HCT116 (cell line): Measurements from ENCODE around the gene XYLT1. TPM values are rescaled to one million over a fixed set of nuclear protein-coding genes. Genes with fewer than 3 reads are reported as not detected.

Experiments
- ATAC-seq: fragments of 200-7000 bp; cut with Tn5 transposase; 2 replicates; pipeline ENCODE4 v1.9.1; 2020; ENCODE audit warnings: mild to moderate bottlenecking, moderate library complexity
- BruUV-seq: library from RNA; stranded (reverse); fragments of 400-500 nt; replicated peaks from 2 replicates; lab custom pipeline; 2021; lab: Mats Ljungman, UMichigan
- CTCF ChIA-PET: fragments of 300-600 bp; sonication (Branson Sonifier 250); formaldehyde crosslinking; loops from one replicate; lab custom pipeline; 2021; ENCODE audit warnings: antibody characterized with exemption; lab: Charles Lee
- POLR2A ChIA-PET: fragments of 300-600, 350-600 bp; sonication (Branson Sonifier 250); formaldehyde crosslinking; loops from one replicate; lab custom pipeline; 2021; ENCODE audit warnings: antibody characterized with exemption; lab: Charles Lee
- RAD21 ChIA-PET, 2 experiments: fragments of 300-600 bp; sonication (Branson Sonifier 250); formaldehyde crosslinking; loops; one replicate each; lab custom pipeline; 2023; ENCODE audit warnings: low total read pairs in 2 of 2; ENCODE audit not compliant: uncharacterized antibody in 2 of 2, unreplicated experiment in 2 of 2, low non-redundant PET in 1 of 2; lab: Charles Lee
- DNase-seq: peaks from one replicate; pipeline ENCODE4 v3.0.0-alpha.2; 2010; ENCODE audit warnings: low read depth, low spot score
- H2AFZ ChIP-seq: fragments of 200-600 bp; shearing (Covaris generic), sonication (generic); 2 replicates; pipeline ENCODE4 v1.6.1; 2017; ENCODE audit warnings: low read depth, mixed run types, mixed read lengths, antibody characterized with exemption, low read length; ENCODE audit not compliant: poor library complexity, severe bottlenecking
- H3K27ac ChIP-seq: 2 replicates; pipeline ENCODE4 v1.5.1; 2012; ENCODE audit warnings: low read depth, low read length
- H3K27me3 ChIP-seq: fragments of 200-600 bp; sonication (generic); 2 replicates; pipeline ENCODE4 v1.6.1; 2016; ENCODE audit warnings: mixed run types, low read length, mixed read lengths; ENCODE audit not compliant: insufficient read depth
- H3K36me3 ChIP-seq, 2 experiments: fragments of 200-500 bp in 1 of 2; fragments of 200-600 bp in 1 of 2; sonication (Bioruptor generic) in 1 of 2; sonication (generic) in 1 of 2; 2 replicates each; pipeline versions ENCODE4 v1.5.1 to v1.6.1; 2014 to 2016; ENCODE audit warnings: low read length in 2 of 2, inconsistent platforms in 1 of 2, mixed read lengths in 1 of 2, mixed run types in 1 of 2; ENCODE audit not compliant: insufficient read depth in 2 of 2, control insufficient read depth in 1 of 2
- H3K4me1 ChIP-seq, 2 experiments: fragments of 200-600 bp in 1 of 2; sonication (generic) in 1 of 2; 2 replicates each; pipeline versions ENCODE4 v1.5.1 to v1.6.1; 2012 to 2017; ENCODE audit warnings: low read length in 2 of 2, inconsistent platforms in 1 of 2, mild to moderate bottlenecking in 1 of 2, mixed read lengths in 1 of 2, mixed run types in 1 of 2, moderate library complexity in 1 of 2; ENCODE audit not compliant: insufficient read depth in 2 of 2, control insufficient read depth in 1 of 2
- H3K4me2 ChIP-seq: fragments of 200-600 bp; sonication (generic); 2 replicates; pipeline ENCODE4 v1.6.1; 2017; ENCODE audit warnings: mixed run types, low read length, mixed read lengths
- H3K4me3 ChIP-seq, 2 experiments: fragments of 200-600 bp in 1 of 2; sonication (generic) in 1 of 2; replicated peaks in 1 of 2; 2 replicates each; pipeline ENCODE4 v1.5.1; 2011 to 2016; ENCODE audit warnings: low read length in 2 of 2, control low read depth in 1 of 2, low read depth in 1 of 2, mild to moderate bottlenecking in 1 of 2, mixed read lengths in 1 of 2, mixed run types in 1 of 2
- H3K79me2 ChIP-seq: fragments of 200-600 bp; sonication (generic); 2 replicates; pipeline ENCODE4 v1.6.1; 2017; ENCODE audit warnings: mild to moderate bottlenecking, mixed run types, low read length, moderate library complexity, mixed read lengths; ENCODE audit not compliant: insufficient read depth
- H3K9ac ChIP-seq: fragments of 200-600 bp; sonication (generic); 2 replicates; pipeline ENCODE4 v1.6.1; 2016; ENCODE audit warnings: low read length, mixed read lengths
- H3K9me2 ChIP-seq: fragments of 200-600 bp; sonication (generic), shearing (Covaris generic); 2 replicates; pipeline ENCODE4 v1.6.1; 2017; ENCODE audit warnings: mixed run types, mild to moderate bottlenecking, moderate library complexity; ENCODE audit not compliant: insufficient read depth
- H3K9me3 ChIP-seq, 2 experiments: fragments of 200-500 bp in 1 of 2; fragments of 200-600 bp in 1 of 2; sonication (Bioruptor generic) in 1 of 2; sonication (generic) in 1 of 2; 2 replicates each; pipeline ENCODE4 v1.6.1; 2014 to 2017; ENCODE audit warnings: low read length in 2 of 2, mixed read lengths in 2 of 2, inconsistent platforms in 1 of 2, low read depth in 1 of 2, mild to moderate bottlenecking in 1 of 2, mixed run types in 1 of 2, moderate library complexity in 1 of 2; ENCODE audit not compliant: control insufficient read depth in 1 of 2, insufficient read depth in 1 of 2
- H4K20me1 ChIP-seq: fragments of 200-600 bp; sonication (generic), shearing (Covaris generic); 2 replicates; pipeline ENCODE4 v1.6.1; 2017; ENCODE audit warnings: mixed run types, mild to moderate bottlenecking, moderate library complexity; ENCODE audit not compliant: insufficient read depth
- CEBPB ChIP-seq: IDR thresholded peaks from 2 replicates; pipeline ENCODE4 v1.6.1; 2012; ENCODE audit warnings: low read depth
- CTCF ChIP-seq, 3 experiments: fragments of 200-600 bp in 1 of 3; sonication (generic) in 1 of 3; IDR thresholded peaks in 2 of 3; conservative IDR thresholded peaks in 1 of 3; 2 replicates each; pipeline ENCODE4 v1.5.1; 2012 to 2017; ENCODE audit warnings: low read depth in 2 of 3, low read length in 2 of 3, antibody characterized with exemption in 1 of 3, borderline replicate concordance in 1 of 3, control low read depth in 1 of 3, mild to moderate bottlenecking in 1 of 3, mixed read lengths in 1 of 3, mixed run types in 1 of 3, moderate library complexity in 1 of 3; ENCODE audit not compliant: insufficient read depth in 1 of 3
- FOSL1 ChIP-seq: IDR thresholded peaks from 2 replicates; pipeline ENCODE4 v1.6.1; 2012; ENCODE audit warnings: low read depth
- RAD21 ChIP-seq: IDR thresholded peaks from 2 replicates; pipeline ENCODE4 v1.6.1; 2012; ENCODE audit warnings: low read depth, mild to moderate bottlenecking
- REST ChIP-seq: IDR thresholded peaks from 2 replicates; pipeline ENCODE4 v1.6.1; 2012; ENCODE audit warnings: low read depth
- SRF ChIP-seq: IDR thresholded peaks from 2 replicates; pipeline ENCODE4 v1.6.1; 2012; ENCODE audit warnings: low read depth
- TCF7L2 ChIP-seq: IDR thresholded peaks from 2 replicates; pipeline ENCODE4 v1.7.0; 2011; ENCODE audit warnings: borderline replicate concordance, inconsistent platforms; ENCODE audit not compliant: insufficient read depth, insufficient read length; ENCODE audit errors: extremely low read depth
- intact Hi-C: fragments of 100-400 bp; cut with micrococcal nuclease; formaldehyde crosslinking; loops from 2 replicates; pipeline ENCODE4 v1.10.0; 2022
- total RNA-seq: library from RNA; stranded (reverse); gene quantifications from one replicate; pipeline ENCODE4 v1.2.1, GENCODE V29; 2021; ENCODE audit not compliant: unreplicated experiment
- TF ChIP-seq, protein P1 (sequence below): IDR thresholded peaks from 2 replicates; pipeline ENCODE4 v1.6.1; 2011; ENCODE audit warnings: mild to moderate bottlenecking, low read length, moderate library complexity; ENCODE audit not compliant: insufficient replicate concordance; ENCODE audit errors: extremely low read depth

XYLT1 gene
- total RNA-seq, 1 experiment from 2014 or later = 4.5 TPM

GRCh38 chr16:17331071-17331607, 139.6 kb downstream of the XYLT1 start:
- no peaks in the 10 kb centered on the region for H3K9me2 ChIP-seq
- no peak overlapping the region for H2AFZ ChIP-seq
- H3K9me3 ChIP-seq = no peaks in the 10 kb centered on the region
- RAD21 ChIA-PET = no interaction called here
- BruUV-seq = no TSS peak
- H3K36me3 ChIP-seq = no peaks in the 10 kb centered on the region
- no peak overlapping the region for H3K9ac ChIP-seq
- no peak overlapping the region for H3K4me3 ChIP-seq
- H3K27ac ChIP-seq = no peak overlapping the region
- CTCF ChIA-PET = no interaction called here
- H3K27me3 ChIP-seq = no peaks in the 10 kb centered on the region
- no peaks in the 10 kb centered on the region for H3K79me2 ChIP-seq
- DNase-seq (no peak), ATAC-seq (no peak)
- H3K4me1 ChIP-seq = no peaks in the 10 kb centered on the region
- H4K20me1 ChIP-seq = no peaks in the 10 kb centered on the region
- POLR2A ChIA-PET = no interaction called here
- no peak overlapping the region for H3K4me2 ChIP-seq
- TF ChIP-seq CEBPB (no peak), TCF7L2 (no peak), FOSL1 (no peak), REST (no peak), RAD21 (no peak), CTCF (IDR thresholded peaks at IDR 0.05 in 2 of 3, conservative IDR thresholded peaks at IDR 0.05 in 1 of 3; ENCODE audit: borderline replicate concordance in 1 of 3, insufficient read depth in 1 of 3, low read depth in 2 of 3, low read length in 2 of 3) (no peak), SRF (no peak)
- TF ChIP-seq, protein P1, sequence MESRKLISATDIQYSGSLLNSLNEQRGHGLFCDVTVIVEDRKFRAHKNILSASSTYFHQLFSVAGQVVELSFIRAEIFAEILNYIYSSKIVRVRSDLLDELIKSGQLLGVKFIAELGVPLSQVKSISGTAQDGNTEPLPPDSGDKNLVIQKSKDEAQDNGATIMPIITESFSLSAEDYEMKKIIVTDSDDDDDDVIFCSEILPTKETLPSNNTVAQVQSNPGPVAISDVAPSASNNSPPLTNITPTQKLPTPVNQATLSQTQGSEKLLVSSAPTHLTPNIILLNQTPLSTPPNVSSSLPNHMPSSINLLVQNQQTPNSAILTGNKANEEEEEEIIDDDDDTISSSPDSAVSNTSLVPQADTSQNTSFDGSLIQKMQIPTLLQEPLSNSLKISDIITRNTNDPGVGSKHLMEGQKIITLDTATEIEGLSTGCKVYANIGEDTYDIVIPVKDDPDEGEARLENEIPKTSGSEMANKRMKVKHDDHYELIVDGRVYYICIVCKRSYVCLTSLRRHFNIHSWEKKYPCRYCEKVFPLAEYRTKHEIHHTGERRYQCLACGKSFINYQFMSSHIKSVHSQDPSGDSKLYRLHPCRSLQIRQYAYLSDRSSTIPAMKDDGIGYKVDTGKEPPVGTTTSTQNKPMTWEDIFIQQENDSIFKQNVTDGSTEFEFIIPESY = no peak
- intact Hi-C loops = no loop called here
